Stimulated activated CD8-positive, alpha-beta memory T cell treated with anti-CD3 and anti-CD28 coated beads, Interleukin-12 subunit alpha, Interleukin-12 subunit beta, amount 100 ng/mL, for 4 hours (primary cell): ENCODE results near the gene PRAC1.

Source experiments
- DNase-seq: peaks from one replicate; pipeline ENCODE4 v3.0.0-alpha.2; 2020; ENCODE audit warnings: low read depth

The PRAC1 gene

DNA sequence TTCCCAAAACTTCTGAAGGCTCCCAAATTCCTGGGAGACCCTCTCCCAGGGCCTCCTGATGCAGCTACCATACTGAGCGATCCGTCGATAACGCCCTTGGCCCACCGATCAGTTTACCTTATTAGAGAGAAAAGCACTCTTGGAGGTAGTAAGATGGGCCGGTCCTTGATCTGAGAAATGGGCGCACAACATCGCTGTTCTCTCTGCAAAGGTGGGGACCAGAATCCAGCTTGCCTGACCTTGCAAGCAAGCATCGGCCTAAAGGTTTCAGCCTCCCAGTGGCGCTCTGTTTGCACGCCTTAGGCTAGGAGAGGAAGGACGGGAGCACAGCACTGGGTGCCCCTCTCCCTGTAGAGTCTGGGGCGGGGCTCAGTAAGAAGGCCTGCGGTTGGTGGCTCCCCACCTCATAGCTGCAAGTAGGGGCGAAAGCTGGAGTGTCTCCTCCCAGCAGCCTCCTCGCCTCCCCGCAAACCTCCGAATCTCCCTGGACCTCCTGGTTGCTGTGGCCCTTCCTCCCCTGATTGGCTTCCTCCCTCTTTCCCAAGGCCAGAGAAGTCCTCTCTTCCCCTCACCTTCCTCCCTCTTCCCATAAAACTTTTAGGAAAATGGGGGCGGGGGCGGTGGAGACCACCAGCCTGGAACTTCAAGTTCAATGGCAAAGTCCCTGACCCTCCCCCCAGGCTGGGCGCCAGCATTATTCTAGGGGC lies at the start of gene PRAC1:
Gene PRAC1, minus strand, starts transcription at position 318 of the 707 bp plus-strand sequence. Its CDS starts 126 bp downstream, at position 192.
- DNase-seq = no peak

DNA sequence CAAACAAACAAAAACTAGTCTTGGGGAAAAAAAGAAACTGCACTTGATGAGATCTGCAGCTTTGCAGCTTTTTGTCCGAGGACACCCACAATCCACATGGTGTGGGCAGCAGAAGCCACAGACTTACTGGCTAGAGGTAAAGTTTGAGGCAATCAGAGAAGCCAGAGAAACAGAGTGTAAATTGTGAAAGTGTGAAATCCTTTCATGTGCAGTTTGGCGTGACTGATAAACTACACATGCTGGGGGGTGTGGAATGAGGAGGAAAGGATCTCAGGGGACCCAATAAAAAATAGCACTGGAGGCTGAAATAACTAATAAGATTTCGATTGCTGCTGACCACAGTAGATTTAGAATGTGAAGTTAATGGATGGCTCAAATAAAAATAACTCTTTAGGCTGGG lies 48.6 kb upstream of the PRAC1 start:
- DNase-seq = no peak

DNA sequence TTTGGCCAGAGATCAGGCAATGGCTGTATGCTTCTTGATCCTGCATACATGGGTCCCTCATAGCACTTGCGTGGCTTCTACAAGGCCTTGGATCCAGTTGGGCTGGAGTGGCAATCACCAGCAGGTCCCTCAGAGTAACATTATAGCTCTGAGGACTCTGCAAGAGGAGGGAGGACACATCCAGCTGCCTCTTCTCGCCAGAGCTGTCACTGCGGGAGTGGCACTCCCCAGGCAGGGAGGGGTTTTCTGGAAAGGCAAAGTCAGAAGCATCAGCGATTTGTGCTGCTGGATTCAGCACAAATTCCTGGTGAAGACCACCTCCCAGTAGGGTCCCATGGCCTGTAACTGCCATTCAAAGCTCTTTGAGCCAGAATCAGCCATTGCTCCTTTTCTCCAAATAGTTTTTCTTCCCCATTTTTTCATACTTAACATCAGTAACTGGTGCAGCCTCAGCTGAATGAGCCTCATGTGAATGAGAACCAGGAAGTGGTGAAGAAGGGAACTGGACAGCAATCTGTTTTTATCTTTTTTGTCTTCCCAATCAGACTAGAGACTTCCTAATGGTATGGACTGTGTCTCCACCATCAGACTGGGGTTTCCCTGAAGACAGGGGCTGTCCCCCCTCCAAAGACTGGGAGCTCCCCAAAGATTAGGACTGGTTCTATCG lies 46.8 kb upstream of the PRAC1 start:
- no peak for DNase-seq

DNA sequence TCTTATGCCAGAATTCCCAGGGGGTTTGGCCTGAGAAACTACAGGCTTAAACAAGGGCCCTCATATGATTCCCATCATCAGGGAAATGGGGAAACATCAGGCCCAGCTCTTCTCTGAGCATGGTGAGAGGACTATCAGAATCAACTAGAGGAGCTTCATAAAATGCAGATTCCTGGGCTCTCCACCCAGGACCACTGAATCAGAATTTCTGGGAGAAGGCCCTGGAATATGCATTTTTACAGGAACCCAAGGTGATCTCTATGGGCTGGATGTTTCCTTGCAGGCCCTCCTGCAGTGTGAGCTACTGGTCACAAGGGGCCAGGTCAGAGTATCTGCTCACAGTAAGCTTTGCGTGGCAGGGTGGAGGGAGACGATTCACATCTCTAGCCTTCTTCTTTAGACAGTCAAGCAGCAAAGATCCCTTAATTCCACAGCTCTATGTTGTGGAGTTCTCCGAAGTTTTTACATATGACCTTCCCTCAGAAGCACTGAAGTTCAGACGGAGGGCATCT lies 45.0 kb upstream of the PRAC1 start:
- no peak for DNase-seq

DNA sequence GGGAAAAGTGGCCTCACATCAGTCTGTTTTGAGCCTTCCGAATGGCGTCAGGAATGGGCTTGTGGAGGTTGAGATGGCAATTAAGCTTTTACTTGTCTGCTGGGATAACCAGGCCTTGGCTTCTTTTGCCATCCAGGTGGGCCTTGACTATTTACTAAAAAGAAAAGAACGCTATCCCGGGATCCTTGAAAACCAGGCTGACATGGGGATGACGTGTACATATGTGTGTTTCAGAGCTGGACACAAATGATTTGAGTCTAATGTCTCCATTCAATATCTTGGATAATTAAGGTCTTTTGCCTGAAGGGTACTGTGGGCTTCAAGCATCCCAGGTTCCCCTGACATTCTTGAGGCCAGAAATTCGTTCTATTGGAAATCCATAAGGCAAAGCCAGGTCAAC lies 38.8 kb upstream of the PRAC1 start:
- no peak for DNase-seq

DNA sequence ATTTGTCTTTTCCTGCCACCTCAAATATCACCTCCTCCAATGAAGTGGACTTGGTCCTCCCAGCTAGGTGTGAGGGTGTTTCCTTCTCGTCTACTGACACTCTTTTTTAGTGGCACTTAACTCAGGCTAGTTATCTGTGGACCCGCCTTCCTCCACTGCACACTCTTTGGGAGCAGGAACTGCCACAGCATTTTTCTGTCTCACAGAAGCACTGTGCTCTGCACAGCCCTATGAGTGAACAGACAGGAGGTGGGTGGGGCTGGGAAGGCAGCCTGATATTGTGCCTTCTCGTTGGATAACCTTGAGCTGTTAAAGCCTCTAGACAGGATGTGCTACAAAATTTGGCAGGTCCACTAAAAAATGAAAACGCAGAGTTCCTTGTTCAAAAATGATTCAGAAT lies 38.1 kb upstream of the PRAC1 start:
- no peak for DNase-seq

DNA sequence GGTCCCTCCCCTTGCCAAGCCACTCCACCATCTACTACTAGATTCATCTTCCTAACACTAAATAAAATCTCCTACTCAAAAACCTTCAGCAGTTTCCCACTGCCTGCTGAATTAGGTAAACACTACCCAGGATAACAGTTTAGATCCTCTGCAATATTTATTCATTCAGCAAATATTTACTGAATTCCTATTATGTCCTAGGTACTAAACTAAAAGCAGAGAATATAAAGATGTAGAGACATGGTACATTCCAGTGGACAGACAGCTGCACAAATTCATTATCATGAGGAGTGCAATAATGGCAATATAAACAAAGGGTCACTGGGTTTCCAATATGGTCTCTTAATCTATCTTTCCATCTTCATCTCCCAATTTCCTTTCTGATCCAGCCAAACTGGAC lies 37.0 kb upstream of the PRAC1 start:
- DNase-seq = no peak

DNA sequence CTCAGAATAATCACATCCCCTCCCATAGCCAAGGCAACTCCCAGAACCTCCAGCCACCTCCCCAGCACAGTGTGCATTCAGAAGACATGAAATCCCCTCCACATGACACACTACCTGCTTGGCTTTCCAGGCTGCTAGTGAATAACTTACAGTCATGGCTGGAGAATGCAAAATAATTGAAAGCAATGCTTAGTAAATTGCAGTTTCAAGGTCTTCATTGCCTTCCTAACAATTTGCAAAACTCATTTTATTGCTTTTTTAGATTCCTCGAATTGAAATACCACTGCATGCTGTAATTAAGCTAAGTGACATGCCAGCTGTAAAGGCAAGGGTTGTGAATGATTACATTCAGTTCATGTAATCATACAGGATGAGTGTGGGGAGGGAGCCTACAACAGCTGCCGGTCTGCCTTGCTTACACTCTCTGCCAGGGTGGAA lies 35.2 kb upstream of the PRAC1 start:
- DNase-seq = no peak

DNA sequence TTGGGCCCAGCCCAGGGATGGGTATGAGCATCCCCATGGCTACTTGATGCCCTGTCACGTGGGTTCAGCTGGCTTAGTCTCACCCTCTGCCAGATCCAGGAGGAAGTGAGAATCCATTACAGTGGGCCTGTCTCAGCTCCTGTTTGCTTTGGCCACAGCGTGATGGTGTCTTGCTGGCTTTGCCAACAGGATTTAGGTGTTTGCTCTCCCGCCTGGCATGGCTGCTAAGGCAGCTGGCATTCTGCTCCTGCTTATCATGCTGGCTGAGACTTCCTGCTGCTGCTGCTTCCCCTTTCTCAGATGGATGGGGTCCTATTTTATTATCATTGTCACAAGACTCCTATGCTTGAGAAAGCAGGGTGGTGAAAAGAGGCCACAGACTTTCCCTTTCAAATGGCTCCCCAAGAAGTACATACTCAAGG lies 34.5 kb upstream of the PRAC1 start:
- DNase-seq = no peak

DNA sequence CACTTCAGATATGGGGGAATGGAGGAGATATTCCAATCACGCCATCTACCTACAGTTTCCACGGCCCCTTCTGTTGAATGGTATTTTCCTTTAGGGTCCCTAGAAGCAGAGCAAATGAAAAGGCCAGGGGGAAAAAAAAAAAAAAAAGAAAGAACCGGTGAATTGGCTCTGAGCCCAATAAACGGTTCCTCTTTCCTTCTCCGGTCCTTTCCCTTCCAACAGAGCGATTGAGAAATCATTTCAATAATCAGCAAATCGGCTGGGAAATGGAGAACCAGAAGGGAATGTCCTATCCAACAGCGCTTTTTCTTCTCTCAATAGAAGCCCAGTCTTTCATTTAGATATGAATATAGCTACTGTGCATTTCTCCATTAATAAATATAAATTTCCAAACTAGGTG lies 33.0 kb upstream of the PRAC1 start:
- DNase-seq = no peak

DNA sequence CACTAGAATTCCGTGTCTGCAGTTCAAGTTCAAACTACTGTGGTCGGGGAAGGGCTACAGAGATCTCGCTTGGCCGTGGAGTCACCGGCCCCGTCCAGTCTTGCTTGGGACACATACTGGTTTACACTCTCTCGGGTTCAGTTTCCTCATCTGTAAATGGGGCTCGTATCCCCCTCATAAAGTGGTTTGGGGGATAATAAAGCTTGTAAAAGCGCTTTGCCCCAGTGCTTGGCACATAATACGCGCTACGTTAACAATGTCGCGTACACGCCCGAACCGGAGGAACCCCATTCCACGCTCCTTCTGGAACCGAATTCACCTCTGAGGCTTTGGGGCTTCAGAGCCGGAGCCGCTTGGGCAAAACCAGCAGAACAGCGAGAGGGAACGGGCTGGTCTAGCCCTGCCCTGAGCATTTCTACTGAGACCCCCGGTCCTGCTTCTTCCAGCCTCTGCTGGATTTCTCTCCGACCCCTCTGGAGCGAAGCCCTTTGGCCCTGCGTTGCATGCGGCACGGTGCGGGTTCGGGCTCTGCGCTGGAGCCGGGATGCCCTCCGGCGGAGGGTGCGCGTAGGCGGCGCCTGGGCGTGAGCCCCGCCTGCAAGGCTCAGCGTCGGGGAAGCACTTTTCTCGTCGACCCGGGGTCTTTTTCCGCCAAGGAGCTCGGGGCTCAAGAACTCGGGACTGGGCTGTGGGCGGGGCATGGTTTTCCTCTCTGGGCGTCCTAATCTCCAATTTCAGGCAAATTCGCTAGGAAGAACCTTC lies 32.4 kb upstream of the PRAC1 start:
- no peak for DNase-seq

DNA sequence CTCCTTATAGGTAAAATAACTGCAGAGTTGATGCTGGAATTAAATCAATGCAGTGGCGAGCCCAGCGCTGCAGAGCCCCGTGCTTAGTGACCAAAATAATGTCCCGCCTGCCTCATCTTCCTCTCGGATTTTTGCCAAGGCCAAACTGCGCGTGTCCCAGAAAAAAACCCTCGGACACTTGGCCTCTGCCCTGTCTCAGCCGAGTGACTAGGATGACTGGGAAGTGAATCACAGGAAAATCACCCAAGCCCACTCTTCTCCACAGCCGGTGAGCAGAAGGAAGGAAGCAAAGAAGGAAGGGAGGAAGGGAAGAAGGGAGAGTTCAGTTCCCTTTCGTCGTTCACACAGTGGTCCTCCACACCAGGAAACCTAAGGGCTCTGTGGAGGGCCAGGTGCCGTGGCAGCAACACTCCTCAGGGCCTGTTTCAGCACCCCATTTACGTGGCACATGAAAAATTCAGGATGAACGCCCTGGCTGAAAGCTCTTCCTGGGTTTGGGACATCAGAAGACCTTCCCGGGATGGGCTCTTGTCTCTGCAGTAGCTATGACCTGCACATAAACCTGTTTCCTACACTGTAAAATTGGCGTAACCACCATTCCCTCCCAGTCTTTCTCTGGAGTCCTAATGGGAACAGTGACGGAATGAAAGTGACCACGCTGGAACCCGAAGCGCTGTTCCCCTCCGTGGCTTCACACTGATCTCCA lies 31.6 kb upstream of the PRAC1 start:
- DNase-seq = no peak

DNA sequence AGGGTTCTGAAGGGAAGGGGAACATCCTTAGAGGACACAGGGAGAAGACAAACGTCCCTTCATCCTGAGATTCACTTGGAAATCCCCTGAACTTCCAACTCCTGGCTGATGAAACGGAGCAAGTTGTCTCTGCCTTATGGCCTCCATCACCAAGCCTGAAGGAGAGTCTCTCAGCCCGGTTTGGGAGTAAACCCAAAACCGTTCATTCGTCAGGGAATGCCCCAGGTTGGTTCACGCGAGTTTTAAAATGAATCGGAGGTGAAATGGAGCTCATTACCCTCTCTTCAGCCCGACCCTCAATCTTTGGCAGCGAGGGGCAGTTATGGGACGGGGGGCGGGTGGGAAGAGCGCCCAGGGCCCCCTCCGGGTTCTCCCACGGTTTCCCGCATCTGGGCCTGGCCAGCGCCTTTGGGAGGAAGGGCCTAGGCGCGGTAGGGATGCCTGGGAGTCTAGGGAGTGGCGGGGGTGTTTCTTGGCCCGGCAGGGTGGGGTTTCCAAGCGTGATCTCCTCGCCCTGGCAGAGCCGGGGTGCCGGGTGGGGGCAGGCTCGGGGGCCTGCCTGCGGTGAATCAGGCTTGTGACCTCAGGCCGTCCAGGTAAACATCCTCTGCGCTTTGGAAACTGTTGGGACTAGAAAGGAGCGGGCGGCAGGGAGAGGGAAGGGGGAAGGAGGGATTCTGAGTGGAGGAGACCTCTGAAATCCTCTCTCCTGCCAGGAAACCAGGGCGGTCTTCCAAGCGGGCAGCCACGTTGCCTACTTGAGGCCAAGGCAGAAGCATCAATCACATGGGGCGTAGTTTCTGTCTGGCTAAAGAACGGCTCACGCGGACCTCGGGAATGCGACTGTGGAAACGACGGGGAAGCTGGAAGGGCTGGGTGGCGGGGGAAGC lies 30.3 kb upstream of the PRAC1 start:
- DNase-seq = no peak

DNA sequence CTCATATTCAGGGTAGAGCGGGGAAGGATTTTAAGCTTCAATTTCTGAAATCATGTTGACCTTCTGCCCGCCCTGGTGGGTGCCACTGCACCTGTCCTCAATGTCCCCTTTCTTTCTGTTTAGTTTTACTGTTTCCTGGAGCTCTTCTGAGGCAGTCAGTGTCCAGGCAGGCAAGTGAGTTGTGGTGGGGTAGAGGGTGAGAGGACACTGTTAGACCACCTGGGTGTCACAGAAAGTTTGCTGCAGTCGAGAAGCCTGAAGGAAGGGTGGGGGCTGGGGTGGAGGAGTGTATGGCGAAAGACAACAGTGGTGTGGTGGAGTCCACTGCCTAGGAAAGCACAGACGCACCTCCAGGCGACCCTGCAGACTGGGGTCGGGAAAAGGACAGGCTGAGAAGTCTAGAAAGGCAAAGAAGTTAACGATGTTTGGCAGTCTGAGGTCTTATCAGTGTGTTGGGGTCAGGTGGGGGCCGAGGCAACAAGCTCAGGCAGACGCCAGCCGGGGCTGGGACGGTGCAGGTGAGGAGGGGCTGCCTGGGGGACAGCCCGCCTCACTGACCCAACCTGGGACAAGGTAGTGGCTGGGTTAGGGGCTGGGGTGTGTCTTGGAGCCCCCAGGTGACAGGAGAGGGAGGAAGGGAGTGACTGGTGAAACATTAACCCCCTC lies 29.5 kb upstream of the PRAC1 start:
- DNase-seq = no peak

DNA sequence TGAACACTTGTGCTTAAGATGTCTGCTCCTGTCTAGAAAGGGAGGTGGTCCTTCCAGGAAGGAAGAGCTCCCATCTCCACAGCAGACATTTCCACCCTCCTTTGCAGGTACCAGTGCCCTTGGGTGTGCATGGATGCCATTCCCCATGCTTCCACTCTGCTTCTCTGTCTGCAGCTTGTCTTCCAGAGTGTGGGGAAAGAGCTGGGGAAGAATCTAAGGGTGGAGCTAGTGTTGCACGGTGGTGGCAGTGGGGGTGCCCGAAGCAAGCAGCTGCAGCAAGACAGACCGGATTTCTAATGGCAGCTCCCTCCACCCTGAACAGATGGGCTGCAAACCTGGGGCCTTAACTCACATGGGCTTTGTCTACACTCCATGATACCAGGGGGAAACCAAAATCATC lies 28.9 kb upstream of the PRAC1 start:
- no peak for DNase-seq

DNA sequence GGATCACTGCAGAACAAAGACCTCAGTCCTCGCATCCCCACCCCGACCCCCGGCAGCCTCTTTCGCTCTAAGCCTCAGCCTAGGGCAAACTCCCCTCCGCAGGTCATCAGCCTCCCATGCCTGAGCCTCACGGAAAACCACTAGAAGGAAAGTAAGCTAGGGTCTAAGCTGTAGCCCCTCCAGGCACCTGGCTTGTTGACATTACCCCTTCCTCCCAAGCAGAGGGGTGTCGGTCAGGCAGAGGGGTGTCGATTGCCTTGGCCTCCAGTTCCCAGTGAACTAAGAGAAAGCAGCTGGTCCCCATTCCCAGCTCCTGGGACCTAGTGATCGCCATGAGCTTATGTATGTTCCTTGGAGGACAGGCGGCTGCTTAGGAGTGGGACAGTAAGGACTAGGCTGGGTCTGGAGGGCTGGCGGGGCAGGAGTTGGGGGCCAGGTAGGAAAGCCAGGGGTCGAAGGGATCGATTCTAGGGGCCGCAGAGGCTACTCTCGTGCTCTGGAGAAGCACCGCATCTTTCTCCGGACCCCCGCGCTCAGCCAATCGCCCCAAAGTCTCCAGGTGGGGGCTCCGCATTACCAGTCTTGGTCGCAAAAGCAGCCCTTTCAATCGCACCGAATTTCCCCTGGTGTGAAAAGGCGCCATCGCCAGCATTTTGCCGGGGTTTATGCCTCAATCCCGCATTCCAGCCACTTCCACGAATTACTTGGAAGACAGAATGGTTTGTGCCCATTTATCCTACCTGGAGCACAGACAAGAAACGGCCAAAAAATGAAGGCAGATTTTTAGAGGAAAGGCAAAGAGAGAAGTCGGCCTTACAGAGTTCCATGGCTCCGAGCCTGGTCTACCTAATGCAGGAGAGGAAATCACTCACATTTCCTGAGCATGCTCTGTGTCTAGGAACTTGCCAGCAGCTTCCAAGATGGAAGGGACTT lies 27.6 kb upstream of the PRAC1 start:
- no peak for DNase-seq

DNA sequence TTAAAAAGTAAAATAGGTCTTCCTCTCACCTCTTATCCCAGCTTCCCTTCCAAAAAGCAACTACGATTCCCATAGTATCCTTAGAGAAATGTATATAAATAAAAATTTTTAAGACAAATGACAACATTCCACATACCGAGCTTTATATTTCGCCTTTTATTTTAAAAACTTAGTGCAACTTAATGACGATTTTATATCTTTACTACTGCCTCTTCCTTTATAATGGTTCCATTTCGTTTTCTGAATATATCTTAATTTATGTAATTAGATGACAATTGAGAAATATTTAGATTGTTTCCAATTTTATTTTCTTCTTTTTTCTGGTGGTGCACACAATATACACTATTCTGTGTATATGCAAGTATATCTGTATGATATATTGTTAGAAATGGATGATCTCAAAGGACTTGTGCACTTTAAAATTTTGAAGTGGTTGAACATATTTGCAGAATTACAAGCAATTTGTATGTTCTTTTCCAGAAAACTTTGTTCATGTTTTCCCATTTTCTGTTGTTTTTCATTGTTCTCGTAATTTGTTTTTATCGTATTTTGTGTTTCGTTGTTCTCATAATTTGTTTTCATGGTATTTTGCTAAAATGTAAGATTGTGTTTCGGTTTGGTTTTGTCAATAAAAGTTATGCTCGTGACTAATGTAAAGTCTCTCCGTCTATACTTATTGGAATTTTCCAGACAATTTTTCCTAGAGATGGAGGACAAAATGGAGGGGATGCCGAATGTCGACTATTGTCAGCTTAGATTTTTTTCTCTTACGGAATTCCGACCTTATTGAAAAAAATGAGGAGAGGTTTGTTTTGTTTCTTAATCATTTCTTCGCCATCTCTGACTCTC lies 26.6 kb upstream of the PRAC1 start:
- no peak for DNase-seq
